ENCODE measurements around the gene PIP4K2C. TPM values are rescaled to one million over a fixed set of nuclear protein-coding genes. Genes with fewer than 3 reads are reported as not detected.

PIP4K2C gene
- 10 to 100 TPM; 17.8 to 20.6 TPM for total RNA-seq

- Mint-ChIP-seq H3K4me1 (ENCODE audit: low read depth) (peaks cover 21% of the 10 kb centered on the region), H3K36me3 (peaks cover 5% of the 10 kb centered on the region), H3K4me3 (peak within 1 kb of the TSS; percentile 84), H3K27me3 (no peaks in the 10 kb centered on the region), H3K27ac (peak within 1 kb of the TSS; percentile 70), H3K9me3 (no peaks in the 10 kb centered on the region)
- intact Hi-C loops (cut with micrococcal nuclease) = loop anchor here (1.0 to 2.0 kb wide), 4 partner anchors 14 to 153 kb away; partner anchors contain the start of genes DCTN2 and DTX3
- POLR2A ChIA-PET = interaction anchor here (0.6 to 3.1 kb wide), 7 partner anchors 9 to 103 kb away, joined by 3 to 11 read pairs (median 3); partner anchors contain the start of genes DCTN2 and OS9
- CTCF ChIA-PET = interaction anchor here (0.6 to 3.7 kb wide), 9 partner anchors 9 to 173 kb away, joined by 3 to 44 read pairs (median 3); partner anchors contain the start of genes ARHGEF25 and B4GALNT1
- DNase-seq = peak; percentile 89
Observed at GRCh38 chr12:57590864-57591781, at the start of gene PIP4K2C. TSS of gene PIP4K2C (plus strand) at chr12:57591192. CDS start at chr12:57591290, 98 bp downstream.

- intact Hi-C loops (cut with micrococcal nuclease) = no loop called here
- CTCF ChIA-PET = interaction anchor here (2.0 kb wide), 1 partner anchor 42 kb away, joined by 8 read pairs; no protein-coding TSS in a partner anchor
- Mint-ChIP-seq H3K4me3 (no peak overlapping the region), H3K4me1 (ENCODE audit: low read depth) (peaks cover 25% of the 10 kb centered on the region), H3K27me3 (no peaks in the 10 kb centered on the region), H3K36me3 (peaks cover 22% of the 10 kb centered on the region), H3K9me3 (no peaks in the 10 kb centered on the region), H3K27ac (no peak overlapping the region)
- DNase-seq = no peak
- POLR2A ChIA-PET = no interaction called here
Observed at GRCh38 chr12:57541717-57542116, 49.3 kb upstream of the PIP4K2C start.

DNA sequence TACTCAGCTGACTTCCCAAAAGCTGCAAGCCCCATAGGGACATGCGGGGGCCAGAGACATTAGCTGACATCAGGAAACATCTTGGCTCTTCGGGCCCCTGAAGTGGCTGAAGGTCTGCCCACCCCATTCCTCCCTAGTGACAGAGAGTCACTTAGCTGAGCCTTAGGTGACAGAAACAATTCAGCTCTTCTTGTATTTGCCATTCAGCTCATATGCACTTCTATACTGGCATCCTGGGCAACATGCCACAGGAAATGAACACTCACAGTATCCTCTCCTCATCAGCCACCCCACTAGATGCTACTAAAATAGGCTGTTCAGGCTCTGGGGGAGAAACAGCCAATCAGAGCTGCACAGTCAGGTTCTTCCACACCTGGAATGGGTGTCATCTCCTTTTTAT, 47.4 kb upstream of the PIP4K2C start:
- no peak for DNase-seq
- ChIA-PET POLR2A (interaction anchor here (1.6 kb wide), 1 partner anchor 19 kb away, joined by 5 read pairs; no protein-coding TSS in a partner anchor), CTCF (interaction anchor here (1.1 kb wide), 1 partner anchor 40 kb away, joined by 10 read pairs; no protein-coding TSS in a partner anchor)
- Mint-ChIP-seq H3K4me3 (no peak overlapping the region), H3K9me3 (no peaks in the 10 kb centered on the region), H3K27me3 (peaks cover under 1% of the 10 kb centered on the region), H3K27ac (no peak overlapping the region), H3K4me1 (ENCODE audit: low read depth) (peaks cover 33% of the 10 kb centered on the region), H3K36me3 (peaks cover 22% of the 10 kb centered on the region)
- intact Hi-C loops (cut with micrococcal nuclease) = no loop called here

GRCh38 chr12:57545809-57546437, 45.1 kb upstream of the PIP4K2C start:
- Mint-ChIP-seq H3K27me3 (peaks cover 5% of the 10 kb centered on the region), H3K4me1 (ENCODE audit: low read depth) (peaks cover 49% of the 10 kb centered on the region), H3K4me3 (peak overlapping the region; percentile 97), H3K9me3 (no peaks in the 10 kb centered on the region), H3K36me3 (peaks cover 17% of the 10 kb centered on the region), H3K27ac (peak overlapping the region; percentile 87)
- DNase-seq = peak; percentile 40
- POLR2A ChIA-PET = interaction anchor here (1.2 to 1.8 kb wide), 4 partner anchors 10 to 26 kb away, joined by 4 to 8 read pairs (median 6); partner anchors contain the start of genes DDIT3 and MBD6
- CTCF ChIA-PET = interaction anchor here (1.2 to 2.2 kb wide), 5 partner anchors 9 to 46 kb away, joined by 3 to 10 read pairs (median 6); no protein-coding TSS in a partner anchor
- intact Hi-C loops (cut with micrococcal nuclease) = loop anchor here (2.0 to 5.0 kb wide), 5 partner anchors 45 to 196 kb away; partner anchors contain the start of genes ARHGAP9 and PIP4K2C

DNA sequence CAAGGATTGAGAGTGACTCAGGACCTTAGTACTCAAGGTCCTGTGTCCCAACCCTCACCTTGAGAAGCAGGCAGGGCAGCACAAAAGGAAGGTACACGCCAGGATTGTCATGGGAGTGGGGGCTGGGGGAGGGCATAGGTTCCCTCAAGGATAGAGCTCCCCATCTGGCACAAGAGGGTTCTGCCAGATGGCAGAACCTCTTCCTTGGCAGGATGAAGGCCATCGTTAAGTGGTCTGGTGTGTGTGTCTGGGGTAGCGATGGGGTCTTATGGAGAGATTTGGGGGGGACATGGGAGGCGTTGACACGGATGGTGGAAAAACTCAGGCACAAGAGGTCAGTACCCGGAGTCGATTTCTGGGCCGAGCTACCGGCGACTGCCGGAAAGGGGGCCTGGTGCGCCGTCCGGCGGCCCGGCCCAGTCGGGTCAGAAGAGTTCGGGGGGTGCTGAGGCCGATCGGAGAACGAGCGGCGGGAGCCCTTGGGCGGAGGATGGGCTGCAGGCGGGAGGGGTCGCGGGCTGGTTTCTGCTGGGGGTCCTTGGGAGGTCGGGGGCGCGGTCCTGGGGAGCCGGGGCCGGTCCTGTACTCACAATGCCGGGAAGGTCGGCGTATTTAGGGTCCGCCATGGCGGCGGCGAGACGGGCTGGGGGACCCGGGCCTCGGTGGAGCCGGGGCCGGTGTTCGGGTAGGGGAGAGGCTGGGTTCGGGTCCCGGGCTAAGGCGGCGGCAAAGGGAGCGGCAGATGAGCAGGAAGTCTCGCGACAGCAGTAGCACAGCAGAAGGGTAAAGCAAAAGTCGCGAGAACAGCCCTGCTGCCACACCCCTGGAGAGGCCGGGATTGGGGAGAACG, 44.3 kb upstream of the PIP4K2C start, which contains the start of gene DCTN2:
TSS of gene DCTN2 (minus strand) at position 755 of the 850 bp plus-strand sequence. CDS start at position 626, 129 bp downstream.
- peaks cover 5% of the 10 kb centered on the region for H3K27me3 Mint-ChIP-seq
- intact Hi-C loops (cut with micrococcal nuclease) = loop anchor here (1.0 to 5.0 kb wide), 6 partner anchors 24 to 196 kb away; partner anchors contain the start of genes ARHGAP9, MBD6 and PIP4K2C
- H3K27ac Mint-ChIP-seq = peak within 1 kb of the TSS; percentile 87
- no peaks in the 10 kb centered on the region for H3K9me3 Mint-ChIP-seq
- peak within 1 kb of the TSS; percentile 97 for H3K4me3 Mint-ChIP-seq
- POLR2A ChIA-PET = interaction anchor here (0.6 to 1.8 kb wide), 7 partner anchors 11 to 45 kb away, joined by 3 to 8 read pairs (median 5); partner anchors contain the start of genes DDIT3 and MBD6
- peak; percentile 98 for DNase-seq
- H3K4me1 Mint-ChIP-seq (ENCODE audit: low read depth) = peaks cover 49% of the 10 kb centered on the region
- peaks cover 13% of the 10 kb centered on the region for H3K36me3 Mint-ChIP-seq
- CTCF ChIA-PET = interaction anchor here (1.0 to 2.2 kb wide), 7 partner anchors 8 to 87 kb away, joined by 3 to 10 read pairs (median 4); partner anchors contain the start of gene GLI1

DNA sequence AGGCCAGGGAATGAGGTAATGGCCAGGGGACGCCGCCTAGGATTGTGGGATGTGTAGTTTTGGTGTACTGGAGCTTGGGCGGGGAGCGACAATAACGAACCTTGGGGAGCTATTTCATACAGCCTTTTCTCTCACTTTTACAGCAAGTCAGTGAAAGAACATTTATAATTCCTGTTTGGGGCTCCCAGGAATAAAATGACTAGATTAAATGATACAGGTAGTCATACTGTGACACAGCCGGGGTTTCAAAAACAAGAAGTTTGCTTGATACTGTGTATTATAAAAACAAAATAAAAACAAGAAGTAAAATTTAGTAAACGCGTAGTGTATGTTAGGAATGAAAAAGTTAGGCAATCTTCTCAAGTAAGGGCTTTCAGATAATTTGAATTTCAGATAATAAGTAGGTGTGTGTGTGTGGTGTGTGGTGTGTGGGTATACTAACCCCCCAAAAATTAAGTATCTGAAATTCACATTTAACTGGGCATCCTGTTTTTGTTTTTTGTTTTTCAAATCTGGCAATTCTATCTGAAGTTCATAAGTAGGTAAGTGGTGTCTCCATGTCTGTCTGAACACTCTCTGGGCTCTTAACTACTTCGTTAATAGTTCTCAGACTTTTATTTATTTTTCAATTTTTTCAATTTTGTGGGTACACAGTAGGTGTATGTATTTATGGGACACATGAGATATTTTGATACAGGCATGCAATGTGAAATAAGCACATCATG, 43.5 kb upstream of the PIP4K2C start:
- Mint-ChIP-seq H3K4me3 (peak overlapping the region; percentile 97), H3K4me1 (ENCODE audit: low read depth) (peaks cover 49% of the 10 kb centered on the region), H3K9me3 (no peaks in the 10 kb centered on the region), H3K27me3 (peaks cover 5% of the 10 kb centered on the region), H3K27ac (no peak overlapping the region), H3K36me3 (peaks cover 13% of the 10 kb centered on the region)
- CTCF ChIA-PET = interaction anchor here (1.0 to 2.2 kb wide), 6 partner anchors 22 to 88 kb away, joined by 3 to 10 read pairs (median 4); partner anchors contain the start of gene GLI1
- POLR2A ChIA-PET = interaction anchor here (0.6 to 1.8 kb wide), 6 partner anchors 12 to 44 kb away, joined by 3 to 7 read pairs (median 4); partner anchors contain the start of genes DDIT3 and MBD6
- DNase-seq = no peak
- intact Hi-C loops (cut with micrococcal nuclease) = loop anchor here (1.0 to 5.0 kb wide), 6 partner anchors 25 to 195 kb away; partner anchors contain the start of genes ARHGAP9, MBD6 and PIP4K2C

DNA sequence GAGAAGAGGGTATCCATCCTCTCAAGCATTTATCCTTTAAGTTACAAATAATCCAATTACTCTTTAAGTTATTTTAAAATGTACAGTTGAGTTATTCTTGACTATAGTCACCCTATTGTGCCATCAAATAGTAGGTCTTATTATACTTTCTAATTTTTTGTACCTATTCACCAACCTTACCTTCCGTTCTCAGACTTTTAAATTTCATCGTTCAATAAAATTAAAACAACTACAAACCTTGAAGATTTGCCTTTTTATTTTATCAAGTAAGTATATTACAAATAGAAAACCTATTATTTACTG, 43.0 kb upstream of the PIP4K2C start:
- Mint-ChIP-seq H3K4me3 (no peak overlapping the region), H3K36me3 (peaks cover 13% of the 10 kb centered on the region), H3K9me3 (no peaks in the 10 kb centered on the region), H3K4me1 (ENCODE audit: low read depth) (peaks cover 49% of the 10 kb centered on the region), H3K27ac (no peak overlapping the region), H3K27me3 (peaks cover 5% of the 10 kb centered on the region)
- POLR2A ChIA-PET = no interaction called here
- no peak for DNase-seq
- intact Hi-C loops (cut with micrococcal nuclease) = loop anchor here (5.0 kb wide), 1 partner anchor 194 kb away; no protein-coding TSS in a partner anchor
- CTCF ChIA-PET = no interaction called here

- intact Hi-C loops (cut with micrococcal nuclease) = loop anchor here (5.0 kb wide), 1 partner anchor 194 kb away; no protein-coding TSS in a partner anchor
- Mint-ChIP-seq H3K27ac (no peak overlapping the region), H3K9me3 (no peaks in the 10 kb centered on the region), H3K27me3 (peaks cover 5% of the 10 kb centered on the region), H3K36me3 (peaks cover 13% of the 10 kb centered on the region), H3K4me3 (no peak overlapping the region), H3K4me1 (ENCODE audit: low read depth) (peaks cover 46% of the 10 kb centered on the region)
- ChIA-PET POLR2A (no interaction called here), CTCF (no interaction called here)
- DNase-seq = no peak
Observed at GRCh38 chr12:57548488-57548887, 42.5 kb upstream of the PIP4K2C start.

- Mint-ChIP-seq H3K36me3 (peaks cover 13% of the 10 kb centered on the region), H3K4me3 (peak overlapping the region; percentile 74), H3K9me3 (no peaks in the 10 kb centered on the region), H3K27ac (no peak overlapping the region), H3K4me1 (ENCODE audit: low read depth) (peaks cover 40% of the 10 kb centered on the region), H3K27me3 (peaks cover 9% of the 10 kb centered on the region)
- no peak for DNase-seq
- POLR2A ChIA-PET = no interaction called here
- CTCF ChIA-PET = no interaction called here
- intact Hi-C loops (cut with micrococcal nuclease) = loop anchor here (5.0 kb wide), 1 partner anchor 193 kb away; no protein-coding TSS in a partner anchor
Observed at GRCh38 chr12:57549203-57549908, 41.6 kb upstream of the PIP4K2C start.

Measured in activated CD4-positive, alpha-beta memory T cell treated with anti-CD3 and anti-CD28 coated beads for 36 hours (primary cell).